Osteocyte (in vitro differentiated cells): ENCODE data around the gene PKN3. TPM values are rescaled to one million over a fixed set of nuclear protein-coding genes. Genes with fewer than 3 reads are reported as not detected.

Experiments used
- DNase-seq: peaks from one replicate; pipeline ENCODE4 v3.0.0; 2021; ENCODE audit warnings: mixed read lengths; ENCODE audit not compliant: unreplicated experiment; ENCODE audit errors: extremely low spot score
- H3K27ac Mint-ChIP-seq: one replicate; pipeline ENCODE4 v1.8.0; 2021; ENCODE audit warnings: mild to moderate bottlenecking, mixed read lengths; ENCODE audit not compliant: unreplicated experiment
- H3K27me3 Mint-ChIP-seq: one replicate; pipeline ENCODE4 v1.8.0; 2021; ENCODE audit warnings: mixed read lengths; ENCODE audit not compliant: unreplicated experiment
- H3K36me3 Mint-ChIP-seq: one replicate; pipeline ENCODE4 v1.8.0; 2021; ENCODE audit warnings: mixed read lengths; ENCODE audit not compliant: unreplicated experiment
- H3K4me1 Mint-ChIP-seq: one replicate; pipeline ENCODE4 v1.8.0; 2021; ENCODE audit warnings: mixed read lengths; ENCODE audit not compliant: unreplicated experiment
- H3K4me3 Mint-ChIP-seq: one replicate; pipeline ENCODE4 v1.8.0; 2021; ENCODE audit warnings: mild to moderate bottlenecking, moderate library complexity, mixed read lengths; ENCODE audit not compliant: unreplicated experiment
- H3K9me3 Mint-ChIP-seq: one replicate; pipeline ENCODE4 v1.8.0; 2021; ENCODE audit warnings: mixed read lengths; ENCODE audit not compliant: unreplicated experiment
- total RNA-seq: library from RNA; stranded (reverse); gene quantifications from 2 replicates; pipeline ENCODE4 v1.2.1, GENCODE V29; 2021
- TF ChIP-seq, protein P1 (sequence below): fragments of 200-600 bp; sonication (generic); IDR thresholded peaks from 2 replicates; pipeline ENCODE4 v1.5.0; 2021; ENCODE audit warnings: antibody characterized with exemption, mild to moderate bottlenecking, moderate library complexity

Gene PKN3
- total RNA-seq, 1 donor from 2014 or later = 7.5 TPM

DNA sequence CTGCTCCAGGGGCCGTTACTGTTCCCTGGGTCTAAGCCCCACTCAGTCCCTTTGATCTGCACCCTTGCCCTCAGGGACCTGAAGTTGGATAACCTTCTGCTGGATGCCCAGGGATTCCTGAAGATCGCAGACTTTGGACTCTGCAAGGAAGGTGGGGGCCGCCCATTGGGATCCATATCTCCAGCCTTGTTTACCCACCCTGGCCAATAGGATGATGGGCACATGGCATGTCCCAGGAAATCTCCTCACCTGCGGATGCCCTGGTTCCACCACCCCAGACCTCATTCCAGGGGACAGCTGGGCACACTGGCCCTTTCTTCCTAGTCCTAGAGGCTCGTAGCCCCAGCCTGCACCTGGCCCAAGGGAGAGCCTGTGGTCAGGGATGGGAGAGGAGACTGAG lies 16.2 kb downstream of the PKN3 start:
- no peaks in the 10 kb centered on the region for H3K27me3 Mint-ChIP-seq
- TF ChIP-seq, protein P1, sequence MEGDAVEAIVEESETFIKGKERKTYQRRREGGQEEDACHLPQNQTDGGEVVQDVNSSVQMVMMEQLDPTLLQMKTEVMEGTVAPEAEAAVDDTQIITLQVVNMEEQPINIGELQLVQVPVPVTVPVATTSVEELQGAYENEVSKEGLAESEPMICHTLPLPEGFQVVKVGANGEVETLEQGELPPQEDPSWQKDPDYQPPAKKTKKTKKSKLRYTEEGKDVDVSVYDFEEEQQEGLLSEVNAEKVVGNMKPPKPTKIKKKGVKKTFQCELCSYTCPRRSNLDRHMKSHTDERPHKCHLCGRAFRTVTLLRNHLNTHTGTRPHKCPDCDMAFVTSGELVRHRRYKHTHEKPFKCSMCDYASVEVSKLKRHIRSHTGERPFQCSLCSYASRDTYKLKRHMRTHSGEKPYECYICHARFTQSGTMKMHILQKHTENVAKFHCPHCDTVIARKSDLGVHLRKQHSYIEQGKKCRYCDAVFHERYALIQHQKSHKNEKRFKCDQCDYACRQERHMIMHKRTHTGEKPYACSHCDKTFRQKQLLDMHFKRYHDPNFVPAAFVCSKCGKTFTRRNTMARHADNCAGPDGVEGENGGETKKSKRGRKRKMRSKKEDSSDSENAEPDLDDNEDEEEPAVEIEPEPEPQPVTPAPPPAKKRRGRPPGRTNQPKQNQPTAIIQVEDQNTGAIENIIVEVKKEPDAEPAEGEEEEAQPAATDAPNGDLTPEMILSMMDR = no peak
- no peak for DNase-seq
- H3K4me1 Mint-ChIP-seq = peaks cover 11% of the 10 kb centered on the region
- no peak overlapping the region for H3K4me3 Mint-ChIP-seq
- no peak overlapping the region for H3K27ac Mint-ChIP-seq
- no peaks in the 10 kb centered on the region for H3K9me3 Mint-ChIP-seq
- H3K36me3 Mint-ChIP-seq = peaks cover 2% of the 10 kb centered on the region

DNA sequence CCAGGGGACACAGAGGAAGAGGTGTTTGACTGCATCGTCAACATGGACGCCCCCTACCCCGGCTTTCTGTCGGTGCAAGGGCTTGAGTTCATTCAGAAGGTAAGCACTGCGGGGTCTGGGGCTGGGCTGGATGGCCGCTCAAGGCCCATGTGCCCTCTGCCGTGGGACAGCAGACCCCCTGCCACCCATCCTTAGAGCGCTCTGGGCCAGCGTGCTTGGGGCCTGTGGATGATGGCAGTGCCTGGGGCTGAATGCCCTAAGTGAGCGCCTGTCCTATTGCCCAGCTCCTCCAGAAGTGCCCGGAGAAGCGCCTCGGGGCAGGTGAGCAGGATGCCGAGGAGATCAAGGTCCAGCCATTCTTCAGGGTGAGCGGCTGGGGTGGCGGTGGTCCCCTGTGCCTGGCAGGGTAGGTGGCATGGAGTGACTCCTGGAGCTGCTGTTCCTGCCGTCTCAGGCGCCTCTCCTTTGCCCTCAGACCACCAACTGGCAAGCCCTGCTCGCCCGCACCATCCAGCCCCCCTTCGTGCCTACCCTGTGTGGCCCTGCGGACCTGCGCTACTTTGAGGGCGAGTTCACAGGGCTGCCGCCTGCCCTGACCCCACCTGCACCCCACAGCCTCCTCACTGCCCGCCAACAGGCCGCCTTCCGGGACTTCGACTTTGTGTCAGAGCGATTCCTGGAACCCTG lies 17.8 kb downstream of the PKN3 start:
- Mint-ChIP-seq H3K36me3 (no peaks in the 10 kb centered on the region), H3K4me3 (no peak overlapping the region), H3K27me3 (no peaks in the 10 kb centered on the region), H3K9me3 (no peaks in the 10 kb centered on the region), H3K4me1 (peaks cover 23% of the 10 kb centered on the region), H3K27ac (no peak overlapping the region)
- DNase-seq = no peak
- TF ChIP-seq, protein P1 = no peak

DNA sequence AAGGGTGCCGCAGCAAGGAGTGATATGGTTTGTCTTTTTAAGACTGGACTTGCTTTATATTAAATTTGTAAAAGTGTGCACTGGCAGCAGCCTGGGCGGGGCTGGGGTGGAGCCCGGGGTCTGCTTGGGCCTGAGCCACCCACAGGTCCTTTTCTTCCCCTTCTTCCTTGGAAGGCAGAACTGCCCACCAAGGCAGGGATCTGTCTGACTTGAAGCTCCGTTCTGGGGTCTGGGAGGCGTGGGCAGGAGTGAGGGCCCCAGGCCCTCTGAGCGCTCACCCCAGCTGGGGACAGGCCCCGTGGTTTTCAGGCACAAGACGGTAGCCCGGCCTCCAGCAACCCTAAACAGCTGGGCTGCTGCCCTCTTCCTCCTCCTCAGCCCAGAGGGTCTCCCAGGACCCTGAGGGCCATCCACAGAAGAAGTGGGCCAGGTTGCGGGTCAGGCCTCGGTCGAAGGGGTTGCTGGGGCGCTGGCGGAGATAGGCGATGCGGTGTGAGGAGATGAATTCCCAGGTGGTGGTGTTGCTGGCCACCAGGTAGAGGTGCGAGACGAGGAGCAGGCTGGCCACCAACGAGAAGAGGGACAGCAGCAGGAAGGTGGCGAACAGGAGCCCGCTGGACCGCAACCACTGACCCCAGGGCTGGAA lies 18.7 kb downstream of the PKN3 start:
- H3K9me3 Mint-ChIP-seq = no peaks in the 10 kb centered on the region
- TF ChIP-seq, protein P1 = no peak
- no peaks in the 10 kb centered on the region for H3K36me3 Mint-ChIP-seq
- DNase-seq = no peak
- H3K4me1 Mint-ChIP-seq = peaks cover 24% of the 10 kb centered on the region
- no peak overlapping the region for H3K27ac Mint-ChIP-seq
- H3K27me3 Mint-ChIP-seq = no peaks in the 10 kb centered on the region
- H3K4me3 Mint-ChIP-seq = no peak overlapping the region

DNA sequence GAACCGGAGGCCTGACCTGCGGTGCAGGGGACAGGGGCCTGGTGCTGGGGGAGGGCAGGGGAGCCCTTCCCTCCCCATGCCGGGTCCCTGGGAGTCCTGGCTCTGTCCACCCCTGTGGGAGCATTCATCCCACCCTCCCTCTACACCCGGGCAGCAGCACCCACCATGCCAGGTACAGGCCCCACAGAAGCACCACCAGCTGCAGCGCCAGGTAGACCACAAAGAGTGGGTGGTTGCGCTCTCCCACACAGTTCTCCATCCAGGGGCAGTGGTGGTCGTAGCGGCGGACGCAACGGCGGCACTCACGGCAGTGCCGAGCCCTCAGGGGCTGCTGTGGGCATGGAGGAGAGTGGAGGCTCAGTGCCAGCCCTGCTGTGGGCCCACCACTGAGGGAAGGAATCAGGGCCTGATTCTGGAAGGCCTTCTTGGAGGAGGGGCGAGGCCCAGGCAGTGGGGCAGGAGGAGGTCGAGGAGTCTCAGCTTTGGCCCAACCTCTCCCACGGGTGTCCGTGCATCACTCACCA lies 19.2 kb downstream of the PKN3 start:
- TF ChIP-seq, protein P1 = no peak
- DNase-seq = no peak
- Mint-ChIP-seq H3K27me3 (no peaks in the 10 kb centered on the region), H3K9me3 (no peaks in the 10 kb centered on the region), H3K4me3 (no peak overlapping the region), H3K36me3 (no peaks in the 10 kb centered on the region), H3K27ac (no peak overlapping the region), H3K4me1 (peaks cover 24% of the 10 kb centered on the region)
